Eye (tissue), 1 donor: ENCODE measurements around the gene PIP5K1C.

Source experiments
- DNase-seq: peaks from one replicate; pipeline ENCODE4 v3.0.0-alpha.2; 2015

The PIP5K1C gene

DNA sequence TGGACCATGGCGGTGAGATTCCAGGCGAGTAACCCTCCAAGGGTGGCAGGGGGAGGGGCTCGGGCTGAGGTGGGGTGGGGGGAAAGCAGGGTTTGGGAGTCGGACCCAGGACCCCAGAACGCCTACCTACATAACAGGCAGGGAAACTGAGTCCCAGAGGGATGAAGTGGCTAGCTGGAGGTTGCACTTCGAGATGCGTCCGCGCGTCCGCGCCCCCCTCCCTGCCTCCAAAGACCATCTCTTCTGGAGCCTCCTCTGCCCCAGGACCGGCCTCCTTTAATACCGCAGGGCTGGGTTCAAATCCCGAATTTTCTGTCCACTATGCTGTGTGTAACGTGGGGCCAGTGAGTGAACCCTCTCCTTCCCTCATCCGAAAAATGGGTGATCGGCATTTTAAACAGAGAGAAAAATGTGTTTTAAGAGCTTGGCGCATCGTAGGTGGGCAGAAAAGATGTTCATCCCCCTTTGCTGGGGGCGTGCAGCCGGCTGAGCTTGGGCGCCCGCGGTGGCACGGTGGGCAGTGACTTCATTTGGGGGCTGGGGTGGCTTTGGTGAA lies 21.7 kb upstream of the PIP5K1C start:
- no peak for DNase-seq

DNA sequence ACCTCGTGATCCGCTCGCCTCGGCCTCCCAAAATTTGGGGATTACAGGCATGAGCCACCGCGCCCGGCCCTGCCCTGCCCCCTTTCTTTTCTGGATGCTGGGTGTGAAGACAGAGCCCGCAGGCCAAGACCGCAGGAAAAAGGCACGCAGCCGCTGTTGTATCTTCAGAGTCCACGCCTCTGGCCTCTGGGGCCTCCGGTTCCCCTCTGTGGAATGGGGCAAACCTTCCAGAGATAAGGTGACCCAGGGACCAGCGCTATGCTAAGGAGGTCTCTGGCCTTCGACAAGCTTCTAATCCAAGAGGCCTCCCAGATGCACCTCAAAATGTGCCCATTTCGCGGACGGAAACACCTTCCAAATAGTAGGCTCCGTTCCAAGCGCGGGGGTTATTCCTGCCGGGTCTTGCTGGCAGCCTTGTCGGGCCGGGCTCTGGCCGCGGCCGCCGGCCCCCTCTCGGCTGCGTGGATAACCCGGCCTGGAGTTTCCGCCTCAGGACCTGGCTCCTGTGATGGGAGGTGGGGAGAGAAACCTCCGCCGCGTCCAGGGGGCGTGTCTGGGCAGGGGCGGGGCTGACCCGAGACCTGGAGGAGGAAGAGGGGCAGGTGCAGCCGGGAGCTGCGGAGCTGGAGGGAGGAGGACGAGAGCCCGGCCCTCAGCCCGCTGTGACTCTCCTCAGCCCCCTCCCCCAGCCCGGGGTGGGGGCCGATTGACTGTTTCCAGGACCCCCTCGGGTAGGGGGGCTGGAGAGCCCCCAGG lies 21.0 kb upstream of the PIP5K1C start:
- DNase-seq: peak; percentile 93

DNA sequence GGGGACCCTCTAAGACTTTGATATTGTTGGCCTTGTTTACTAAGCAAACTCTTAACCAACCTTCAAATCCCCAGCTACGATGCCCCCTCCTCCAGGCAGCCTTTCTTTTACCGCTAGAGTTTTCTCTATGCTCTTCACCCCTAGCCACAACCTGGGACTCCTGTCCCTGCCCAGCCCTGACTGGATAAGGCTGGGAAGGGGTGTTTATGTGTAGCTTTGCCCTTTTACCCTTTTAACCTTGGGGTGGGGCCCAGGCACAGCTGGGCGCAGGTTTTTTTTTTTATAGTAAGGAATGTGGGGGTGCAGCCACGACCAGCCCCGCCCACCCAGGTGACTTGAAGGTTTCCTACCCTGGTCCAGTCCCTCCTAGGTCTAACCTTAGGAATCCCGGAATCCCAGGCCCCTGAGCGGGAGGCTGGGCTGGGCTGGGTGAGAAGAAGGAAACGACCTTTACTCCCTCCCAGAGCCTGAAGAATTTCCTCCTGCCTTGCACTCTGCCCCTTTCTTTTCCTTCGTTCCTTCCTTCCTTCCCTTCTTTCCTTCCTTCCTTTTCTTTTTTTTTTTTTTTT lies 20.2 kb upstream of the PIP5K1C start:
- DNase-seq: no peak

DNA sequence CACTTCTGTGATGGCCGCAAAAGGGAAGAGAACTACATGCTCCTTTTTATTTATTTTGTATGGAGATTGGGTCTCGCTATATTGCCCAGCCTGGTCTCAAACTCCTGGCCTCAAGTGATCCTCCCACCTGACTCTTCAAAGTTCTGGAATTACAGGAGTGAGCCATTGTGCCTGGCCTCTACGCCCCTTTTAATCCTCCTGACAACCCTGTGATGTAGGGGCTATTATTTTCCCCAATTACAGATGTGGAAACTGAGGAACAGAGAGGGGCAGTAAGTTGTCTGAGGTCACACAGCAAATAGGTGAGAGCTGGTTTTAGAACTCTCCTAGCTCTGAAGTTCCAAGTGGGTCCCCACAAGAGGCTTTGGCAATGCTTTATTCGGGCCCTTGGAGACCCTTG lies 19.6 kb upstream of the PIP5K1C start:
- DNase-seq: no peak

DNA sequence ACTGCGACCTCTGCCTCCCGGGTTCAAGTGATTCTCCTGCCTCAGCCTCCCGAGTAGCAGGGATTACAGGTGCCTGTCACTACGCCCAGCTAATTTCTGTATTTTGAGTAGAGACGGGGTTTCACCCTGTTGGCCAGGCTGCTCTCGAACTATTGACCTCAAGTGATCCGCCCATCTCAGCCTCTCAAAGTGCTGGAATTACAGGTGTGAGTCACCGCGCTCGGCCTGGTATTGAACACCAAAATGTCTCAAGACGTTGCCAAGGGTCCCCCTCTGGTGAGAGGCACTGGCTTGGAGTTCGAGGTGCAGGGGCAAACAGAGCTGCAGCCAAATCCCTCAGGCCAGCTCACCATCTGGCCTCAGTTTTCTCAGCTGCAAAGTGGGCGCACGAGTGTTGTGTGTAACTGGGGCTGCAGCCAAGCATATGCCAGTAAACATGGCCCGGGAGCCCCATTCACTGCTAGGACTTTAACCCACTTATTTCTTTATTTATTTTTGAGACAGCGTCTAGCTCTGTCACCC lies 15.9 kb upstream of the PIP5K1C start:
- no peak for DNase-seq

DNA sequence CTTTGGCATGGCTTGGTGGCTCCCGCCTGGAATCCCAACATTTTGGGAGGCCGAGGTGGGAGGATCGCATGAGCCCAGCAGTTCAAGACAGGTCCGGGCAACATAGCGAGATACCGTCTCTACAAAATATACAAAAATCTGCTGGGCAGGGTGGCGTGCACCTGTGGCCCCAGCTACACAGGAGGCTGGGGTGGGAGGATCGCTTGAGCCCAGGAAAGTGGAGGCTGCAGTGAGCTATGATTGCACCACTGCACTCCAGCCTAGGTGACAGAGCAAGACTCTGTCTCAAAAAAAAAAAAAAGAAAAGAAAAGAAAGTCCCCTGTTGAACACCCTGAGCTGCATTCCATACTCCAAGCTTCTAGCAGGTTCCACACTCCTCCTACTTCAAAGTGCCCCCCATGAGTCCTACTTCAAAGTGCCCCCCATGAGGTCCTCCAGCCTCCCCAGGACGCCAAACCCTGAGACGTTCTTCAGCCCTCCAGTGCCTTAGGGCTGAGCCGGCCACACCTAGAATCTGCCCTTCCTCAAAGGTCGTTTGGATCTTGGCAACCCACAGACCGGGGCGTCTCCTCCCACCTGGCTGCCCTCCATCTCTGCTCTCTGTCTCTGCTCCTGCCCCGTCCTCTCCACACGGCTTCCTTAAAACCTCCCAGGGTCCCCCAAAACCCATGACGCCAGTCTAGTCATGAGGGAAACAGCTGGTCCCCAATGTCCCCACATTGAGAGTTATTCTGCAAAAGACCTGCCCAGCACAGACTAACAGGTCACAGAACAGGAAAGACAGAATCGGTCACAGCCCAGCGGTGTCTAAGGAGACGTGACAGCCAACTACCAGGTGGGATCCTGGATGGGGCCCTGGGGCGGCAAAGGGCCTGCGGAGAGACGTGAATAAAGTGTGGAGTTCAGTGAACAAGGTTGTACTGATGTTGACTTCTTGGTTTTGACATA lies 12.7 kb upstream of the PIP5K1C start:
- DNase-seq: no peak

DNA sequence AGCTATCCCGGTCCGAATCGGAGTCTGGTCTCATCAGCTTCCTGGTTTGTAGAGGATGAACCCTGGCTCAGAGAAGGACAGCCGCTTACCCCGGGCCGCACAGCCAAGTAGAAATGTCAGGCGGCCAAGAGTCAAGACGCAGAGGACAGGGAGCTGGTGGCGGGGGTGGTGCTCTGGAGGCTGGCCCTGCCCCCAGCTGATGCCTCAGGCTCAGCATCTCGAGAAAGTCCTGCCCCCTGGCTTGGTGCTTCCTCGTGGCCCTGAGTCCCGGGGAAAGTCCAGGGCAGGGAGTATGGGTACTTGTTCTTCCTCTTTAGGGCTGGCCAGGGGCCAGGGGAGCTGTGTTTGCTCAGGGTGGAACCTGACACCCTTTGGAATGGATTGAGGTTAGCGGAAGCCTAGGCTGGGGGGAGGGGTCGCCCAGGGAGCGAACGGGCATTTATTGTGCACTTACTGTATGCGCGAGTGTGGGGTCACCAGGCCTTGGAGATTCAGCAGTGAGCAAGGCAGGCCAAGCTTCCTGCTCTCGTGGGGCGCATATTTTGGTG lies 10.1 kb upstream of the PIP5K1C start:
- DNase-seq: no peak

DNA sequence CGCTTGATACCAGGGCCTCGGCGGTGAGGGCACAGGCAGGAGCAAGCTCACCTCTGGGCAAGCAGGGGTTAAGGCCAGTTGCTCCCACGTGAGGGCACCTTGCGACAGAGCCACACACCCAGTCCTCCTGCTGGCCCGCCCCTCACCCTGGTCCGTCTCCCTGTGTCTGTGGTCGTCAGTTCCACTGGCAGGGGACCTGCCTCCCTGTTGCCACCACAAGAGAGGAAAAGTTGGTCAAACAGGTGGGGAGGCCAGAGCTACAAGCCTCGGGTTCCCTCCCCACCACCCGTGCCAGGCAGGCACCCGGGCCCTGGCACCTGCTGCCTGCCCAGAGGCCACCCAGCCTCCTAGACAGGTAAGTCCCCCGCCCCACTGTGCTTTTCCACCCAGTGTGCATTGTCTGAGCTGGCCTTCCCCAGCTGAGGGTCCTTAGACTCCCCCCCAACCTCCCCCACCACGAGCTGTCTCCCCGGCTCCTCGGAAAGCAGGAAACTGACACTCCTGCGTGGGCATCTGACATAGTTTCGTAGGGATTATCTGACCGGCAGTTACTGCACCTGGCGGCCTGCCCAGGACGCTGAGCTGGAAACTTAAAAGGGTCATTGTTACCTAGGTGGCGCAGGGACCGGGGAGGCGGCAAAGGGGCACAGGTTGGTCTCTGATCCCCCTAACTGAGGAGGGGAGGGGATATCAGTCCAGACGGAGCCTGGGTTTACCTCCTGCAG lies 8.1 kb upstream of the PIP5K1C start, which contains the start of gene TJP3:
TSS of gene TJP3 (plus strand) at position 178 of the 725 bp plus-strand sequence. CDS start 20,049 bp downstream, outside the sequence.
- no peak for DNase-seq

DNA sequence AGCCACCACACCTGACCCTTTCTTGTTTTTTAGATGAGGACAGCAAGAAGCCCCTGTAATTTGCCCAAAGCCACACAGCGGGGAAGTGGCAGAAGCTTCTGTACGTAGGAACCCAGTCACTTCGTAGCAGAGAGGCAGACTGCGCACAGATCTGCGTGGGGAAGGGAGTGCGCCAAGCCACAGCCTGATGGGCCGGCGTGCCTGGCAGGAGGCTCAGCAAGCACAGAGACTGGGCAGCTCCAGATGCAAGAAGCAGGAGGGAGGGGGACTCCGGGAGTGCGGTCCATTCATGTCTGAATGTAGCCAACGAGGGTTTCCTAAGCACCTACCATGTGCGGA lies 7.6 kb upstream of the PIP5K1C start:
- DNase-seq: no peak

DNA sequence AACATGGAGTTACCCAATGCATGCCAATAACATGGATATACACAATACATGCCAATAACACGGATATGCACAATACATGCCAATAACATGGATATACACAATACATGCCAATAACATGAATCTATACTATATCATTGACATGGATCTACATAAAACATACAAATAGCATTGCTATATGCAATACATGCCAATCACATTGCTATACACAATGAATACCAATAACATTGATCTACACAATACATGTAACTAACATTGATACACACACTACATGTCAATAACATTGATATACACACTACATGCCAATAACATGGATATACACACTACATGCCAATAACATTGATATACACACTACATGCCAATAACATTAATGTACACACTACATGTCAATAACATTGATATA lies 932 bp upstream of the PIP5K1C start:
- no peak for DNase-seq

DNA sequence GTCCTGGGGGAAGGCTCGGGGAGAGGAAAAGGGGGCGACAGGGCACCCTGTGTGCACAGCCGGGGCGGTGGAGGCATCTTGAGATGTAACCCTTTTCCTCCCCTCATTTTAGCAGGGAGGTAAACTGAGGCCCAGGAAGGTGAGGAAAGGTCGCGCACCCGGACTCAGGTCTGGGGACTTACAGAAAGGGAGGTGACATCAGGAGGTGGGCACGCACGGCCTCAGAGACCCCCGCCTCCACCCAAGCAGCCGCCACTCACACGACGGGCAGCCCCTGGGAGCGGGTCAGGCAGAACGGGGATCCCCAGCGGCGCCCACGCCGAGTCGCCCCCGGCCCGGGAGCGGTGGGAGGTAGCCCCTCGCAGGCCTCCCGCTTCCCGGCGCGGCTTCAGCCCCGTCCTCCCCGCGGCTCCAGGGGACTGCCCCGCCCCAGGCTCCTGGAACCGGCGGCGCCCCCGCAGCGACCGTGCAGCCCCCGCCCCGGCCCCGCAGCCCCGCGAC lies 477 bp downstream of the PIP5K1C start:
- DNase-seq: no peak

DNA sequence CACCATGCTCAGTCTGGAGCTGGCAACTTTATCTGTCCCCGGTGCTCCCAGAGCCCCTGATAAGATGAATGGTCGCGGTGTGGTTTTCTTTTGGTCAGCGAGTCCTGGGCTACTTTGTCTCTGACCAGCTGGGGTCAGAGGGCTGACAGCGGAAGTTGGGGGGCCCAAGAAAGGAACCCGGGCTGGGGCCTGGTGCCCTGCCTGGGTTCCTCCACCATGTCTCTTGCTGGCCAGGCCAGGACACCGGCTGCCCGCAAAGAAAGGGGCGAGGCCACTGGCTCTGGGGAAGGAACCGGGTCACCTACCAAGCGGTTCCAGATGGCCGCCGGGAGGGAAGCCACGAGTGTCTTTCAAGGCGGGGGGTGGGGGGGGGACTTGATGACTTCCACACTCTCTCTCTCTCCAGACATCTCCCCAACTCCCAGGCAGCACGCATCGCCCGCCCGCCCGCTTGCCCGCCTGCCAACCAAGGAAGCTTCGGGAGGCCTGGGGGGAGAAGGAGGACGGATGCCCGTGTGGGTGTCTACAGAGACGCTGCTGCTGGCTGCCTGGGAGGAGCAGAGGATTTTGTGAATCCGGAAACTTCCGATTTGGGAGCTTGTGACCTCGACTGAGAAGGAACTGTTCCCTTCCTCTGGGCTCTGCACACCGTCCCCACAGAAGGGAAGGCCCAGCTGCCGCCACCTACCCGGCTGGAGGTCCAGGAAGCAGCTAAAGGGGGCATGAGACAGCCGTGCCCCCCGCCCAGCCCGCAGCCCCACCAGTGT lies 1.1 kb downstream of the PIP5K1C start:
- peak; percentile 55 for DNase-seq

DNA sequence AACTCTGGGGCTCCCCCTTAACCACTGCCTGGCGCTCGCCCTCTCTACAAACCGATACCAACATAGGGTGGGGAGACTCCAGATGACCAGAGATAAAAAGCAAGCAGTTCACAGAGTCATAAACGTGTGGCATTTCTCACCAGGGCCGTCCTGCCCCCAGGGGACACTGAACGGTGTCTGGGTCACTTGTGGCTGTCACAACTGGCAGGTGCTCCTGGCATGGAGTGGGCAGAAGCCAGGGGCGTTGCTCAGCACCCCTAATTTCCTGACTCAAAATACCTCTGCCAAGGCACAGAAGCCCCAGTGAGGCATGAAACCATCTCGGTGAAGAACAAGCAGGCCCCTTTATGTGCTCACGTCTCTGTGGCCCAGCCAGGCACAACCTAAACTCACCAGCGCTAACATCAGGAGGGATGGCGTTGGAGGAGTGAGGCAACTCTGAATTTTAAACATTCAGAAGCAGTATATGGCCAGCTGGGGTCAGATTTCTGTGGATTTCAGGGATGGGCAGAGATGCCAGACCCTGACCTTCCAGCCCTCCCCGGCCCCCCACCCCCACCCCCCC lies 1.8 kb downstream of the PIP5K1C start:
- no peak for DNase-seq

DNA sequence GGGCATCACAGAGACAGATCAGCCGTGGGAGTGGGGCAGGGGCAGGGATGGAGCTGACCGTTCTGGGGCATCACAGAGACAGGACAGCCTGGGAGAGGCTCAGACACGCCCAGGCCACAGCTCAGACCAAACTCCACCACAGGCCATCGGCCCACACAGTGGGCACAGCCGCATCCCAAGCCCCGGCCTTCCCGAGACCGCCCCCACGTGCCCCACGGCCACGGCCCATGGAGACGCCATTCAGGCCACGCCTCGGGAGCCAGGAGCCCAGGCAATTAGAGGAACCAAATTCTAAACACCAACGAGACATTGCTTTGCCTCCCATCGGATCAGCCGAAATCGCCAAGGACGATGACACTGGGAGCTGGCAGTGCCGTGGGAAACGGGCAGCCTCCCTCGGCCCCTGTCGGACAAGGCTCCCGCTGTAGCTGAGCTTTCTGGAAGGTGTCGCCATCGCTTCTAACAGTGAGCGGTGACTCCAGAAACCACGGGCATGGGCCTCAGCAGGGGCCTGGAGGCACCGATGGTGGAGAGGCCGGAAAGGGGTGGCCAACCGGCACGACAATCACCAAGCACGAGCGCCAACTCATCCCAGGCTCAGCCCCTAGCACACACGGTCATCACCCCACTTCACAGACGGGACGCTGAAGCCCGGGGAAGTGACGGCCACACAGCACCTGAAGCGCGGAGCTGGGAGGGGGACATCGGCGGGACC lies 2.4 kb downstream of the PIP5K1C start:
- DNase-seq: no peak

DNA sequence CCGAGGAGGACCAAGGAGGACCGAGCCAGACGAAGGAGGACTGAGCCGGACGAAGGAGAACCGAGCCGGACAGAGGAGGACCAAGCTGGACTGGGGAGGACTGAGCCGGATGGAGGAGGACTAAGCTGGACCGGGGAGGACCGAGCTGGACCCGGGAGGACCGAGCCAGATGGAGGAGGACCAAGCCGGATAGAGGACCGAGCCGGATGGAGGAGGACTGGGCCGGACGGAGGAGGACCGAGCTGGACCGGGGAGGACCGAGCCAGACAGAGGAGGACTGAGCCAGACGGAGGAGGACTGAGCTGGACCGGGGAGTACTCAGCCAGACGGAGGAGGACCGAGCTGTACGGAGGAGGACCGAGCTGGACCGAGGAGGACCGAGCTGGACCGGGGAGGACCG lies 3.2 kb downstream of the PIP5K1C start:
- no peak for DNase-seq

DNA sequence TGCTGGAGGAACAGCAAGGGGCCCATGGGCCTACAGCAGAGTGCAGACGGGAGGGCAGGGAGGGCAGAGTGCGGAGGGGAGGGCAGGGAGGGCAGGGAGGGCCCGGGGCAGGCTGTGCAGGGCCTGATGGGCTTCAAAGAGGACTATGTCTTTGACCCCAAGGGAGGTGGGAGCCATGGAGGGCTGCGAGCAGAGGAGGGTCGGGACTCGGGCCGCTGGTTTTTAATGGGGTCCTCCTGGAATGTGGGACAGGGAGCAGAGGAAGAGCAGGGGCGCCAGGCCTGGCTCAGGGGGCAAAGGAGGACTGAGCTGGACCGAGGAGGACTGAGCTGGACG lies 3.6 kb downstream of the PIP5K1C start:
- no peak for DNase-seq

DNA sequence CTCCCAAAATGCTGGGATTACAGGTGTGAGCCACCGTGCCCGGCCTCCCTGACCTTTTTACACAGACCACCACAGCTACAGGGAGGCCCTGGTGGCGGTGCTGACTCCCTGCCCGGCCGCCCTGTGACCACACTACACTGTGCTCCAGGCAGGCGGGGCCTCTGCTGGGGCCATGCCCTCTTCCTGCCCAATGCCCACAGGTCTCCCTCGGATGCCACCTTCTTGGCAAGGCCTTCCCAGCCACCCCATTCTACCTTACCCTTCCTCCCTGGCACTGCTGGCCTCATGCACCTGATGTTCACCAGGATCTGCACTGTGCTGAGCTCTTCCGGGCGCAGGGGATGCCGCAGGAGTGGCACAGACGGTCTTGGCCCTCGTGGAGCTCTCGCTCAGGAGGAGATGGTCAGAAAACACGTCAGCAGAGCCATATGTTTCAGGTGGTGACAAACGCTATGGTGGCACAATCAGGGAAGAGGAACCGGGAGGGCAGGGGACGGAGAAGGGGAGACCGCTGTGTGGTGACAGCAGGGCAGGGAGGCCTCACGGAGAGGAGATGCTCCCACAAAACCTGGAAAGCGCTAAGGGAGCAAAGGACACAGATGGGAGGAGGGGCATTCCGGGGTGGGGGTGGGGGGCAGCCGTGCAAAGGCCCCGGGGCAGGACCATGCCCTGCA lies 4.1 kb downstream of the PIP5K1C start:
- no peak for DNase-seq

DNA sequence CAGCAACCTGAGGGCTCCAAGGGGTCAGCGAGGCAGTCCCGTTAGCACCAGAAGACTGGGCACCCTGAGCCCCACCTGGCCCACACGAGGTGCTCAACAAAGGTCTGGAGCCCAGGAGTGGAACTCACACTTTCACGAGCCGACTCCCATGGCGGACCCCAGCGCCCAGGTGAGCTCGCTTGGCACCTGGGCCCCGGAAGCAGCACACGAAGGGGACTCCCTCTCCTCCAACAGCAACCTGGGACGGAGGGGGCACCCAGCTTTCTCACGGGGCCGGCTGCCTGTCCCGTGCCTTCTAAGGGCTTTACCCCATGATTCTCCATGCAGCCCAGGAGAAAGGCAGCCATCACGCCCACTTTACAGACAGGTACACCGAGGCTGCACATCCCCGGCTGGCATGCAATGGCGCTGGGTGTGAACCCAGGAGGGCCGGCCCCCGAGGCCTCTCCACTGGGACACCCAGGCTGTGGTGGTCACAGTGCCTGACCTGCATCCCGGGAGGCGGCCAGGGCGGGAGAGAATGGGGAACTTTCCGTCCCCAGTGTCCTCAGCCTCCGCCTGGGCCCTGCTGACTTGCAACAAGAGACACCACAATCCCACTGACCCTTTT lies 5.0 kb downstream of the PIP5K1C start:
- no peak for DNase-seq
